ENCODE results near the gene SENP2. TPM values are rescaled to one million over a fixed set of nuclear protein-coding genes. Genes with fewer than 3 reads are reported as not detected.
A peak's percentile ranks its signal among the peaks of the same experiment; 100 is the strongest.
"Not testable (repeated sequence)": the region's sequence is repeated elsewhere in the genome, so short reads cannot be mapped to it uniquely, and the experiment has no call there.

Gene SENP2
- total RNA-seq, 4 donors from 2014 or later: 8.5 to 54.4 (median 49.8) TPM

DNA sequence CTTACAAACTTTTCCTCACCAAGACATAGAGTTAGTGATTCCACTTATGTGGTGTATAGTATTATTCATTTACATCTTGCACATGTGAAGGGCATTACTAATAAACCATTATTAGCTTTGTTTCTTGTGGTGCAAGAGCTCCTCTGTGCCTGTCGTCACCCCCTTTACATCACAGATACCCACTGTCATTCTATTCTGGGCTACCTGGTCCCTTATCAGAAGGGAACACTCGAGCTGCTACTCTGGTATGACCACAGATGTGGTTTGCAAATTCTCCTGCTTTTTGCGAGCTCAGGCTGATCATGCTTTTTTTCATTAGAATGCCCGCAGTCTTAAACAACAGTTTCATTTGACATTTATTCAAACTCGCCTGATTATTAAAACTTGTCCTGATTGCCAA, 13.9 kb upstream of the SENP2 start:
- H3K4me3 ChIP-seq: no peak overlapping the region
- TF ChIP-seq POLR2A (IDR thresholded peaks at IDR 0.05): no peak
- TF ChIP-seq, protein P1, sequence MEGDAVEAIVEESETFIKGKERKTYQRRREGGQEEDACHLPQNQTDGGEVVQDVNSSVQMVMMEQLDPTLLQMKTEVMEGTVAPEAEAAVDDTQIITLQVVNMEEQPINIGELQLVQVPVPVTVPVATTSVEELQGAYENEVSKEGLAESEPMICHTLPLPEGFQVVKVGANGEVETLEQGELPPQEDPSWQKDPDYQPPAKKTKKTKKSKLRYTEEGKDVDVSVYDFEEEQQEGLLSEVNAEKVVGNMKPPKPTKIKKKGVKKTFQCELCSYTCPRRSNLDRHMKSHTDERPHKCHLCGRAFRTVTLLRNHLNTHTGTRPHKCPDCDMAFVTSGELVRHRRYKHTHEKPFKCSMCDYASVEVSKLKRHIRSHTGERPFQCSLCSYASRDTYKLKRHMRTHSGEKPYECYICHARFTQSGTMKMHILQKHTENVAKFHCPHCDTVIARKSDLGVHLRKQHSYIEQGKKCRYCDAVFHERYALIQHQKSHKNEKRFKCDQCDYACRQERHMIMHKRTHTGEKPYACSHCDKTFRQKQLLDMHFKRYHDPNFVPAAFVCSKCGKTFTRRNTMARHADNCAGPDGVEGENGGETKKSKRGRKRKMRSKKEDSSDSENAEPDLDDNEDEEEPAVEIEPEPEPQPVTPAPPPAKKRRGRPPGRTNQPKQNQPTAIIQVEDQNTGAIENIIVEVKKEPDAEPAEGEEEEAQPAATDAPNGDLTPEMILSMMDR (IDR thresholded peaks at IDR 0.05): no peak
- no peak for DNase-seq

GRCh38 chr3:185575108-185575869, 10.8 kb upstream of the SENP2 start:
- not testable (repeated sequence) for DNase-seq, H3K4me1 ChIP-seq

More for the DNA sequence above, 13.9 kb upstream of the SENP2 start:
- no peak overlapping the region for H3K27ac ChIP-seq
- intact Hi-C loops (cut with DNase I; ENCODE audit: low total_unique reads): no loop called here
- no peaks in the 10 kb centered on the region for H3K9me3 ChIP-seq
- no peaks in the 10 kb centered on the region for H3K36me3 ChIP-seq
- no peaks in the 10 kb centered on the region for H3K27me3 ChIP-seq
- no peaks in the 10 kb centered on the region for H3K4me1 ChIP-seq

GRCh38 chr3:185582236-185582635, 3.9 kb upstream of the SENP2 start:
- DNase-seq: no peak
- TF ChIP-seq POLR2A (IDR thresholded peaks at IDR 0.05): no peak
- TF ChIP-seq, protein P1 (IDR thresholded peaks at IDR 0.05): no peak
- intact Hi-C loops (cut with DNase I; ENCODE audit: low total_unique reads): no loop called here
- Histone ChIP-seq H3K27me3 (no peaks in the 10 kb centered on the region), H3K4me1 (peaks cover 0 to 6% of the 10 kb centered on the region in 2 donors), H3K4me3 (no peak overlapping the region), H3K9me3 (no peaks in the 10 kb centered on the region), H3K36me3 (no peaks in the 10 kb centered on the region), H3K27ac (no peak overlapping the region)

More at GRCh38 chr3:185575108-185575869, 10.8 kb upstream of the SENP2 start:
- H3K4me3 ChIP-seq; H3K27ac ChIP-seq; H3K36me3 ChIP-seq; H3K27me3 ChIP-seq; H3K9me3 ChIP-seq; intact Hi-C loops (cut with DNase I; ENCODE audit: low total_unique reads): not testable (repeated sequence)
- TF ChIP-seq, protein P1 (IDR thresholded peaks at IDR 0.05): peak in 3 of 4 experiments; percentile 23 to 31 (median 30)

DNA sequence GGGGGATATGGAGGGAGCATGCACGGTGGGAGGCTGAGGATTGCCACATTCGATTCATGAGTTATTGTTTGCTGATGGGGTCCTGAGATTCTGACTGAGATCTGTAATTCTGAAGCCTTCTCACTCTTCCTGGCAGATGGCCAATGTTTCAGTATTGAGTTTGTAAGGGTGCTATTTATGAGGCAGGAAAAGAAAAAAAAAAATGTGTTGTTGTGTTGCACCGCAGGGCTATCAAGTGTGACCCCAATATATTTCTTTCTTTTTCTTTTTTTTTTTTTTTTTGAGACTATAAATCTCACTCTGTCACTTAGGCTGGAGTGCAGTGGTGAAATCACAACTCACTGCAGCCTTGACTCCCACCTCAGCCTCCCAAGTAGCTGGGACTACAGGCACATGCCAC, 3.2 kb upstream of the SENP2 start:
- Histone ChIP-seq H3K4me1 (peaks cover 0 to 6% of the 10 kb centered on the region in 2 donors), H3K27me3 (no peaks in the 10 kb centered on the region), H3K9me3 (no peaks in the 10 kb centered on the region), H3K36me3 (no peaks in the 10 kb centered on the region), H3K27ac (no peak overlapping the region), H3K4me3 (no peak overlapping the region)
- TF ChIP-seq POLR2A (IDR thresholded peaks at IDR 0.05): no peak
- TF ChIP-seq, protein P1 (IDR thresholded peaks at IDR 0.05): no peak
- intact Hi-C loops (cut with DNase I; ENCODE audit: low total_unique reads): no loop called here
- DNase-seq: no peak

DNA sequence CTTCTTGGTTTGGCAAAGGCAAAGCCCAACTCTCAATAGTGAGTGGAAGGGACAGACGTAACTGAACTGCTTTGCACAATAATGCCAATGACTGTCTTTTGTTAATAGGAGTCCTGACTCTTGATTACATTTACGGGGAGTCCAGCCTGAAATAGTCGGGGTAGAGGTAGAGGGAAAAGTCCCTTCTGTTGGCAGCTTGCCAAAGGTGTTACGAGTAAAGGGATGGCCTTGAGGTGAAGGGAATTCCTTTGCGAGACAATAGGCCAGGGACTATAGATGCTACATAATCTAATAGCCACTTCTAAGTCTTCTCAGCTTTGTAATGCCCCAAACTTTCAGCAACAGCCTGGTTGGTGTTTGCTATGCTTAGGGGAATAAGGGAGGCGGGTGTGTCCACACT, 2.2 kb upstream of the SENP2 start:
- Histone ChIP-seq H3K4me3 (no peak overlapping the region), H3K4me1 (peaks cover 0 to 6% of the 10 kb centered on the region in 2 donors), H3K36me3 (no peaks in the 10 kb centered on the region), H3K9me3 (no peaks in the 10 kb centered on the region), H3K27me3 (no peaks in the 10 kb centered on the region), H3K27ac (no peak overlapping the region)
- no peak for DNase-seq
- TF ChIP-seq, protein P1 (IDR thresholded peaks at IDR 0.05): no peak
- TF ChIP-seq POLR2A (IDR thresholded peaks at IDR 0.05): no peak
- intact Hi-C loops (cut with DNase I; ENCODE audit: low total_unique reads): no loop called here

All from uterus (tissue), 4 donors.